ENCODE data around the gene SPDYE4. TPM values are rescaled to one million over a fixed set of nuclear protein-coding genes. Genes with fewer than 3 reads are reported as not detected.

SPDYE4 gene
- total and polyA plus RNA-seq, 8 donors = 0.47 to 0.67 (median 0.56) TPM; not detected in 5

GRCh38 chr17:8741771-8742170 is 16.6 kb downstream of the SPDYE4 start:
- Histone ChIP-seq H3K36me3 (no peaks in the 10 kb centered on the region), H3K4me1 (peaks cover 3 to 26% of the 10 kb centered on the region in 2 donors), H3K27me3 (peaks cover 0 to 24% of the 10 kb centered on the region in 2 donors), H3K9me3 (no peaks in the 10 kb centered on the region), H3K4me3 (no peak overlapping the region), H3K27ac (no peak overlapping the region)
- ATAC-seq (no peak), DNase-seq (no peak)
- intact Hi-C loops (cut with DNase I) = loop anchor here in 1 of 2 donors (10.0 kb wide), 2 partner anchors 177 to 327 kb away; no protein-coding TSS in a partner anchor
- TF ChIP-seq, protein P1, sequence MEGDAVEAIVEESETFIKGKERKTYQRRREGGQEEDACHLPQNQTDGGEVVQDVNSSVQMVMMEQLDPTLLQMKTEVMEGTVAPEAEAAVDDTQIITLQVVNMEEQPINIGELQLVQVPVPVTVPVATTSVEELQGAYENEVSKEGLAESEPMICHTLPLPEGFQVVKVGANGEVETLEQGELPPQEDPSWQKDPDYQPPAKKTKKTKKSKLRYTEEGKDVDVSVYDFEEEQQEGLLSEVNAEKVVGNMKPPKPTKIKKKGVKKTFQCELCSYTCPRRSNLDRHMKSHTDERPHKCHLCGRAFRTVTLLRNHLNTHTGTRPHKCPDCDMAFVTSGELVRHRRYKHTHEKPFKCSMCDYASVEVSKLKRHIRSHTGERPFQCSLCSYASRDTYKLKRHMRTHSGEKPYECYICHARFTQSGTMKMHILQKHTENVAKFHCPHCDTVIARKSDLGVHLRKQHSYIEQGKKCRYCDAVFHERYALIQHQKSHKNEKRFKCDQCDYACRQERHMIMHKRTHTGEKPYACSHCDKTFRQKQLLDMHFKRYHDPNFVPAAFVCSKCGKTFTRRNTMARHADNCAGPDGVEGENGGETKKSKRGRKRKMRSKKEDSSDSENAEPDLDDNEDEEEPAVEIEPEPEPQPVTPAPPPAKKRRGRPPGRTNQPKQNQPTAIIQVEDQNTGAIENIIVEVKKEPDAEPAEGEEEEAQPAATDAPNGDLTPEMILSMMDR (IDR thresholded peaks at IDR 0.05) = no peak

DNA sequence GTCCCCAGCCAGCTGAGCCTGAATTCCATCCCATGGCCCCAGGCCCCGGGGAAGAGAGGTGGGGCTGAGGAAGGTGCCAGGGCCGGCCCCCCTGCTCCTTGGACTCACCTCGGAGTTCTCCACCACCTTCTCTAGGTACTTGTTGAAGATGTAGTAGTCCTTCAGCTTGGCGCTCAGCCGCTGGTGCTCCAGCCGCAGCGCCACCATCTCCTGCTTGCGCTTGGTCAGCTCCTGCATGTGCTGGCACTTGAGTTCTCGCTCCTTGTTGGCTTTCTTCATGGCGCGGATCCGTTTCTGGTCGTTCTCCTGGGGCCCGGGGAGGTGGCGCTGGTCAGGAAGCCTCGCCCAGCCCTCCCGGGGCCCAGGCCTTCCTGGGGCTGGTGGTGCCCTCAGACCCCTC is 17.0 kb downstream of the SPDYE4 start:
- TF ChIP-seq, protein P1 (IDR thresholded peaks at IDR 0.05) = no peak
- Histone ChIP-seq H3K4me3 (no peak overlapping the region), H3K4me1 (peaks cover 2 to 24% of the 10 kb centered on the region in 2 donors), H3K9me3 (no peaks in the 10 kb centered on the region), H3K36me3 (no peaks in the 10 kb centered on the region), H3K27me3 (peaks cover 0 to 23% of the 10 kb centered on the region in 2 donors), H3K27ac (no peak overlapping the region)
- ATAC-seq = no peak
- DNase-seq = no peak
- intact Hi-C loops (cut with DNase I) = loop anchor here in 1 of 2 donors (10.0 kb wide), 2 partner anchors 177 to 327 kb away; no protein-coding TSS in a partner anchor

- Histone ChIP-seq H3K4me3 (no peak overlapping the region), H3K36me3 (no peaks in the 10 kb centered on the region), H3K27ac (no peak overlapping the region), H3K4me1 (peaks cover 0 to 15% of the 10 kb centered on the region in 2 donors), H3K9me3 (no peaks in the 10 kb centered on the region), H3K27me3 (peaks cover 0 to 19% of the 10 kb centered on the region in 2 donors)
- intact Hi-C loops (cut with DNase I) = loop anchor here in 1 of 2 donors (10.0 kb wide), 2 partner anchors 176 to 326 kb away; no protein-coding TSS in a partner anchor
- DNase-seq = no peak
- TF ChIP-seq, protein P1 (IDR thresholded peaks at IDR 0.05) = no peak
- no peak for ATAC-seq
These were observed 17.9 kb downstream of the SPDYE4 start for GRCh38 chr17:8740486-8740885.

DNA sequence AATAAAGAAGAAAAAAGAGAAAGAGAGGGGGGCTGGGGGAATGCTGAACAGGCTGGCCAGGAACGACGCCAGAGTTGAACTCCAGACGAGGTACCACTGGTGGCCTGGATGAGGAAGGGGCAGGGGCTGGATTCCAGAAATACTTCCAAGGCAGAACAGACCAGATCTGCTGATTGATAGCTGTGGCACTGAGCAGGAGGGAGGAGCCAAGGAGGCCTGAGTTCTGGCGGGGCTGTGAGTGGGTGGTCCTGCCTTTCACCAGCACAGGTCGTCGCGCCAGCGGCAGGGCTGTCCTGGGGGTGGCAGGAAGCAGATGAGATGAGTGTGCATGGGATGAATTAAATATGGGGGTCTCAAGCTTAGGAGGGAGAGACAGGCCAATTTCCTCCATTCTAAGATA is 19.2 kb downstream of the SPDYE4 start:
- Histone ChIP-seq H3K4me1 (peaks cover 0 to 8% of the 10 kb centered on the region in 2 donors), H3K36me3 (no peaks in the 10 kb centered on the region), H3K9me3 (no peaks in the 10 kb centered on the region), H3K27me3 (peaks cover 0 to 19% of the 10 kb centered on the region in 2 donors), H3K4me3 (no peak overlapping the region), H3K27ac (no peak overlapping the region)
- ATAC-seq (no peak), DNase-seq (no peak)
- TF ChIP-seq, protein P1 (IDR thresholded peaks at IDR 0.05) = no peak
- intact Hi-C loops (cut with DNase I) = no loop called here

GRCh38 chr17:8736796-8737195 is 21.6 kb downstream of the SPDYE4 start:
- ATAC-seq = no peak
- intact Hi-C loops (cut with DNase I) = no loop called here
- no peaks in the 10 kb centered on the region for H3K36me3 ChIP-seq
- peaks cover 0 to 8% of the 10 kb centered on the region in 2 donors for H3K4me1 ChIP-seq
- H3K27me3 ChIP-seq = peaks cover 0 to 19% of the 10 kb centered on the region in 2 donors
- no peak for DNase-seq
- no peak overlapping the region for H3K27ac ChIP-seq
- TF ChIP-seq, protein P1 (IDR thresholded peaks at IDR 0.05) = no peak
- H3K4me3 ChIP-seq = no peak overlapping the region
- no peaks in the 10 kb centered on the region for H3K9me3 ChIP-seq
